PC-3 (cell line): ENCODE data around the gene GPC5. TPM values are rescaled to one million over a fixed set of nuclear protein-coding genes. Genes with fewer than 3 reads are reported as not detected.

Source experiments
- ATAC-seq: fragments of 200-7000 bp; cut with Tn5 transposase; 2 replicates; pipeline ENCODE4 v1.9.1; 2020; ENCODE audit warnings: mild to moderate bottlenecking, moderate library complexity
- BruUV-seq: library from RNA; stranded (reverse); fragments of 400-500 nt; replicated peaks from 2 replicates; lab custom pipeline; 2021; lab: Mats Ljungman, UMichigan
- CTCF ChIA-PET: fragments of 300-600 bp; sonication (Branson Sonifier 250); formaldehyde crosslinking; loops from one replicate; lab custom pipeline; 2022; ENCODE audit warnings: antibody characterized with exemption; lab: Charles Lee
- POLR2A ChIA-PET: fragments of 300-600 bp; sonication (Branson Sonifier 250); formaldehyde crosslinking; loops from one replicate; lab custom pipeline; 2022; ENCODE audit warnings: antibody characterized with exemption; ENCODE audit not compliant: unreplicated experiment; lab: Charles Lee
- DNase-seq: peaks from one replicate; pipeline ENCODE4 v3.0.0-alpha.2; 2015
- H2AFZ ChIP-seq: fragments of 300-600 bp; sonication (generic); 2 replicates; pipeline ENCODE4 v1.6.0; 2016; ENCODE audit warnings: antibody characterized with exemption, low read length
- H3F3A ChIP-seq: fragments of 300-600 bp; sonication (generic); one replicate; pipeline ENCODE4 v1.6.0; 2017; ENCODE audit warnings: antibody characterized with exemption, low read length, control low read depth, mild to moderate bottlenecking; ENCODE audit not compliant: unreplicated experiment
- H3K27ac ChIP-seq: fragments of 300-600 bp; sonication (generic); 2 replicates; pipeline ENCODE4 v1.5.1; 2016; ENCODE audit warnings: mild to moderate bottlenecking, low read length
- H3K27me3 ChIP-seq: fragments of 300-600 bp; sonication (generic); 2 replicates; pipeline ENCODE4 v1.6.1; 2016; ENCODE audit warnings: low read length, mixed read lengths
- H3K36me3 ChIP-seq: fragments of 300-600 bp; sonication (generic); 2 replicates; pipeline ENCODE4 v1.6.1; 2016; ENCODE audit warnings: low read depth, mixed run types, low read length, mixed read lengths
- H3K4me1 ChIP-seq: fragments of 300-600 bp; sonication (generic); 2 replicates; pipeline ENCODE4 v1.5.1; 2016; ENCODE audit warnings: low read length; ENCODE audit not compliant: insufficient read depth
- H3K4me2 ChIP-seq: fragments of 300-600 bp; sonication (generic); 2 replicates; pipeline ENCODE4 v1.6.0; 2016; ENCODE audit warnings: low read length
- H3K4me3 ChIP-seq: fragments of 300-600 bp; sonication (generic); 2 replicates; pipeline ENCODE4 v1.5.1; 2016; ENCODE audit warnings: mild to moderate bottlenecking, low read length, mixed read lengths
- H3K79me2 ChIP-seq: fragments of 300-600 bp; sonication (generic); 2 replicates; pipeline ENCODE4 v1.6.1; 2017; ENCODE audit warnings: low read length, mixed read lengths
- H3K9ac ChIP-seq: fragments of 300-600 bp; sonication (generic); 2 replicates; pipeline ENCODE4 v1.6.0; 2016; ENCODE audit warnings: mild to moderate bottlenecking, low read length
- H3K9me2 ChIP-seq: fragments of 300-600 bp; sonication (generic); replicated peaks from 2 replicates; pipeline ENCODE4 v1.6.1; 2016; ENCODE audit warnings: mixed run types, low read length, mixed read lengths
- H3K9me3 ChIP-seq: fragments of 300-600 bp; sonication (generic); 2 replicates; pipeline ENCODE4 v1.6.1; 2016; ENCODE audit warnings: low read length, mixed read lengths
- H4K20me1 ChIP-seq: fragments of 300-600 bp; sonication (generic); 2 replicates; pipeline ENCODE4 v1.6.1; 2016; ENCODE audit warnings: low read length, mixed read lengths
- CTCF ChIP-seq: fragments of 300-600 bp; sonication (generic); conservative IDR thresholded peaks from 2 replicates; pipeline ENCODE4 v1.5.1; 2017; ENCODE audit warnings: antibody characterized with exemption, low read depth, mild to moderate bottlenecking, low read length
- EZH2 ChIP-seq: fragments of 300-600 bp; sonication (generic); IDR thresholded peaks from one replicate; pipeline ENCODE4 v1.6.1; 2017; ENCODE audit warnings: antibody characterized with exemption, mild to moderate bottlenecking, low read length; ENCODE audit not compliant: unreplicated experiment
- EZH2phosphoT487 ChIP-seq: fragments of 300-600 bp; sonication (generic); IDR thresholded peaks from 2 replicates; pipeline ENCODE4 v1.6.1; 2018; ENCODE audit warnings: mild to moderate bottlenecking, antibody characterized with exemption, low read length, borderline replicate concordance
- intact Hi-C: fragments of 100-400 bp; cut with micrococcal nuclease; formaldehyde crosslinking; loops from 2 replicates; pipeline ENCODE4 v1.9.0; 2023
- total RNA-seq: library from RNA; depleted of rRNA; stranded (reverse); fragments of >200 nt; gene quantifications from 2 replicates; pipeline ENCODE4 v1.2.3, GENCODE V29; 2014

The GPC5 gene
- total RNA-seq, 1 experiment from 2014 or later = not detected

- Histone ChIP-seq H3K9ac (no peak overlapping the region), H3K4me2 (no peak overlapping the region), H3K4me3 (no peak overlapping the region), H3K27me3 (no peaks in the 10 kb centered on the region), H3K4me1 (no peaks in the 10 kb centered on the region), H3K27ac (no peak overlapping the region), H4K20me1 (no peaks in the 10 kb centered on the region), H3K9me3 (no peaks in the 10 kb centered on the region), H3K9me2 (no peaks in the 10 kb centered on the region), H3F3A (no peaks in the 10 kb centered on the region), H2AFZ (no peak overlapping the region), H3K36me3 (no peaks in the 10 kb centered on the region), H3K79me2 (no peaks in the 10 kb centered on the region)
- BruUV-seq = no TSS peak
- intact Hi-C loops = no loop called here
- CTCF ChIA-PET = no interaction called here
- no peak for DNase-seq
- no peak for TF ChIP-seq EZH2phosphoT487
- no peak for TF ChIP-seq CTCF
- no peak for TF ChIP-seq EZH2
- POLR2A ChIA-PET = interaction anchor here (0.7 kb wide), 1 partner anchor 60 kb away, joined by 13 read pairs; no protein-coding TSS in a partner anchor
- no peak for ATAC-seq
Measured at GRCh38 chr13:92769046-92769445, 1370.6 kb downstream of the GPC5 start.

GRCh38 chr13:92775658-92776057, 1377.2 kb downstream of the GPC5 start:
- BruUV-seq = no TSS peak
- H3K4me2 ChIP-seq = no peak overlapping the region
- no peak overlapping the region for H3K9ac ChIP-seq
- no peaks in the 10 kb centered on the region for H3K79me2 ChIP-seq
- DNase-seq (no peak), ATAC-seq (no peak)
- H3K36me3 ChIP-seq = no peaks in the 10 kb centered on the region
- H4K20me1 ChIP-seq = no peaks in the 10 kb centered on the region
- no peaks in the 10 kb centered on the region for H3K9me2 ChIP-seq
- no peaks in the 10 kb centered on the region for H3K9me3 ChIP-seq
- H3F3A ChIP-seq = no peaks in the 10 kb centered on the region
- no peaks in the 10 kb centered on the region for H3K27me3 ChIP-seq
- no peak overlapping the region for H3K27ac ChIP-seq
- TF ChIP-seq EZH2 (no peak), EZH2phosphoT487 (no peak), CTCF (no peak)
- no peak overlapping the region for H3K4me3 ChIP-seq
- no peak overlapping the region for H2AFZ ChIP-seq
- intact Hi-C loops = no loop called here
- ChIA-PET CTCF (no interaction called here), POLR2A (no interaction called here)
- no peaks in the 10 kb centered on the region for H3K4me1 ChIP-seq

GRCh38 chr13:92781965-92782690, 1383.7 kb downstream of the GPC5 start:
- DNase-seq (no peak), ATAC-seq (no peak)
- TF ChIP-seq EZH2 (no peak), CTCF (no peak), EZH2phosphoT487 (no peak)
- H2AFZ ChIP-seq = no peak overlapping the region
- no peaks in the 10 kb centered on the region for H3K36me3 ChIP-seq
- H3K9me2 ChIP-seq = no peaks in the 10 kb centered on the region
- intact Hi-C loops = no loop called here
- CTCF ChIA-PET = no interaction called here
- H3K27me3 ChIP-seq = no peaks in the 10 kb centered on the region
- POLR2A ChIA-PET = interaction anchor here (0.6 kb wide), 1 partner anchor 1990 kb away, joined by 4 read pairs; no protein-coding TSS in a partner anchor
- H3K79me2 ChIP-seq = no peaks in the 10 kb centered on the region
- no peak overlapping the region for H3K4me3 ChIP-seq
- no peaks in the 10 kb centered on the region for H4K20me1 ChIP-seq
- H3K9me3 ChIP-seq = no peaks in the 10 kb centered on the region
- no TSS peak for BruUV-seq
- no peak overlapping the region for H3K27ac ChIP-seq
- H3K9ac ChIP-seq = no peak overlapping the region
- H3K4me2 ChIP-seq = no peak overlapping the region
- H3K4me1 ChIP-seq = no peaks in the 10 kb centered on the region
- H3F3A ChIP-seq = no peaks in the 10 kb centered on the region
